HG03378 (cell line): Measurements from ENCODE around the gene SNRPD2.

Experiments used
- ATAC-seq: cut with Tn5 transposase; IDR thresholded peaks from one replicate; pipeline ENCODE4 v1.9.1; 2021; ENCODE audit warnings: mild to moderate bottlenecking, moderate library complexity; ENCODE audit not compliant: unreplicated experiment

The SNRPD2 gene

DNA sequence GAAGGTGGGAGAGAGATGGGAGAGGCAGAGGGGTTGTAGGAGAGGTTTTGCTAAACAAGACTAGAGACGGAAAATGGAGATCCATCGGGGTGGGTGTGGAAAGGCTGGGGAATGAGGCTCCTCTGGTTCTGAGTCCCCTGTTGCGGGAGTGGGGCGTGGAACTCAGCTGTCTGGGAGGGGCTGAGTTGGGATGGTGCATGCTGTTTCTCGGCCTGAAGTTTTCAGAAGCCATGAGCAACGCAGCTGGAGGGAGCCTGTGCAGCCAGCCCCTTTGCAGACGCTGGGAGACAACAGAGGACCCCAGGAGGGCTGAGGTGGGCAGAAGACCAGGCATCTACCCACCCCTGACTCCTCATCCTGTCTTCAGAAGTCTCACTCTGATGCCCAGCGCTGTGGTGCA is 31.1 kb downstream of the SNRPD2 start:
- no peak for ATAC-seq

DNA sequence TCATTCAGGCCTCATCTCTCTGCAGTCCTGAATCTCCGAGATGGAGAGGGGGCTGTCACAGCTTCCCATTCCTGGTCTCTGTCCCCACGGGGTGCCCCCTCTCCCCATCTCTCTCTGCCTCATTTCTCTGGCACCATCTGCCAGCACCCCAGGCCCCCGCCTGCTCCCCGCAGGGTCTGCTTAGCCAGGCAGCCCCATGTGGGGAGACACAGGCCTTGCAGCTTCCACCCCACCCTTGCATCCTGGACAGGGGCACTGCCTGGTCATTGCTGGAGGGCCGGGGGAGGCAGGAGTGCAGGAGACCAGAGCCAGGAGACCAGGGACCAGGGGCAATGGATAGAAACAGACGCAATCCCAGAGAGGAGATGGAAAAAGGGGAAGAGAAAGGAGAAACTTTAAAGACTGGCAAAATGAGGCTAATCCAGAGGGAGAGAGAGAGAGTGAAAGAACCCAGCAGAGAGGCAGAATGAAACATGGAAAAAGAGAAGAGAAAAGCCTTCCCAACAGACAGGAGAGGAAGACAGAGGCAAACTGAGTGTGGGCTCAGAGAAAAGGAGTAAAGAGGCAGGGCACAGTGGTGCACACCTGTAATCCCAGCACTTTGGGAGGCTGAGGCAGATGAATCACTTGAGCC is 32.5 kb downstream of the SNRPD2 start:
- no peak for ATAC-seq

DNA sequence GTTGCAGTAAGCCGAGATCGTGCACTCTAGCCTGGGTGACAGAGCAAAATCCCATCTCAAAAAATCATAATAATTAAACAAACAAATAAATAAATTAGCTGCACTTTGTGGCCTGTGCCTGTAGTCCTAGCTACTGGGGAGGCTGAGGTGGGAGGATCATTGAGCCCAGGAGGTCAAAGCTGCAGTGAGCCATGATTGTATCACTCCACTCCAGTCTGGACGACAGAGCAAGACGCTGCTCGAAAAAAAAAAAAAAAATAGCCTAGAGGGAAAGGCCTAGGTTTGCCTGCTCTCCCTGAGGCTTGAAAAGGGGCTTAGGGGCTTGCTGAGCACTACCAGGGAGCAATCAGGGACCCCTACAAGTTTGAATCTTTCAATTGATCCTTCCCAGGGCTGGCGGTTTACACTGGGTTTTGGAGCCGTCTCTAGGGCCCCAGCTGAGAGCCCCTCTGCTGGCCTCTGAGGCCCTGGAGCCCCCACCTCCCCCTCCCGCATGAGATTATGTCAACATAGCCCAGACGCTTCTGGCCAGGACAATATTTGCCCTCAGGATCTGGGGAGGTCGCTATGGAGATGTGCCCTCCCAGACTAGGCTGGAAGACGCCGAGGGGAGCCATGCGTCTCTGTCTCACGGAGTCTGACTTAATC is 34.1 kb downstream of the SNRPD2 start:
- ATAC-seq, result no peak

DNA sequence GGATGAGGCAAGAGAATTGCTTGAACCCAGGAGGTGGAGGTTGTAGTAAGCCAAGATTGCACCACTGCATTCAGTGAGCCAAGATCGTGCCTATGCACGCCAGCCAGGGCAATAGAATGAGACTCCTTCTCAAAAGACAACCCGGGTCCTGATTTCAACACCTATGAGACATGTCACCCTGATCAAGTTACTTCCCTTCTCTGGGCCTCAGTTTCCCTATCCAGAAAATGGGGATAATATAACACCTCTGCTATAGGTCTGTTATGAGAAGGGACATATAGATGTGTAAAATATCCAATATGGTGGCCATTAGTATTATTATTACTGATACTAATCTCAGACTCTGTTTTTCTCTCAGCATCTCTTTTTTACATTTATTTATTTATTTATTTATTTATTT is 36.7 kb downstream of the SNRPD2 start:
- no peak for ATAC-seq

DNA sequence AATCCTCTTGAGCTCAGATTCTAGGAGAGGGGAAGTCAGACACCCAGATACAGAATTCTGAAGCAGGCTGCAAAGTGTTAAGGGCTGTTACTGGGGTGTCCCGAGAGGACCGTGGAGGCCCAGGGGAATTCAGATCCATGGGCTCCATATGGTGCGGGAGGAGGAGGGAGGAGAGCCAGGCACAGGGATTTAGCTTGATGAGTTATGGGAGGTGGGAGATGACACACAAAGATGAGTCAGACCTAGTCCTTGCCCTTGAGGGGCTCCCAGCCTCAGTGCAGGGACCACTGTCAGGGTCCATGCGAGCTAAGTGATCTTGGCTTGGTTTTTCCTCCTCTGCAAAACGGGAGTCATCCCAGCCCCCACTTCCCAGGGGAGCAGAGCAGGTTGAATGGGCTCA is 38.1 kb downstream of the SNRPD2 start:
- ATAC-seq, result no peak

DNA sequence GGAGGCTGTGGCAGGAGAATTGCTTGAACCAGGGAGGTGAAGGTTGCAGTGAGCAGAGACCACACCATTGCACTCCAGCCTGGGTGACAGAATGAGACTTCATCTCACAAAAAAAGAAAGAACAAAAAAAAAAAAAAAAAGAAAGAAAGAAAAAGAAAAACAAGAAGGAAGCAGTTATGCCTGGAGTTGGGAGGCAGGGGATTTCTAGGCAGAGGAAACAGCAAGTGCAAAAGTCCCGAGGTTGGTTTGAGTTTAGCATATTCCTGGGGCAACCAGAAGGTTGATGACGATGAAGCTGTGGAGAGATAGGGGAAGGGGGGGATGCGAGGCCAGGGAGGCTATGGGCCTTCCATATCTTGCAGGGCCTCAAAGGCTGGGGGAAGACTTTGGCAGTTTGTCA is 41.0 kb downstream of the SNRPD2 start:
- no peak for ATAC-seq

DNA sequence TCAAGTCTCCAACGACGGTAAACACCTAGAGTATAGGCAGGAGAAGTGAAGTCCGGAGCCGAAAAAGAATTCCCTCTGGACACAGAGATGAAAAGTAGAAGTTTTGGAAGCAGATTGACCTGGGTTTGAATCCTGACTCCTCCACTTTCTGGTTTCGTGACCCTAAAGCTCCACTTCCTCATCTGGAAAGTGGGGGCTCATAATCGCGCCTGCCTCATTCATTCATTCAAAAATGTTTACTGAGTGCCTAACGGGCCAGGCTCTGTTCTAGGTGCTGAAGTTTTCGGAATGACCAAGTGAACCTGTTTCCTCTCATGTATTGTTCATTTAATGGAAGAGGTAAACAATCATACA is 45.4 kb downstream of the SNRPD2 start:
- no peak for ATAC-seq

DNA sequence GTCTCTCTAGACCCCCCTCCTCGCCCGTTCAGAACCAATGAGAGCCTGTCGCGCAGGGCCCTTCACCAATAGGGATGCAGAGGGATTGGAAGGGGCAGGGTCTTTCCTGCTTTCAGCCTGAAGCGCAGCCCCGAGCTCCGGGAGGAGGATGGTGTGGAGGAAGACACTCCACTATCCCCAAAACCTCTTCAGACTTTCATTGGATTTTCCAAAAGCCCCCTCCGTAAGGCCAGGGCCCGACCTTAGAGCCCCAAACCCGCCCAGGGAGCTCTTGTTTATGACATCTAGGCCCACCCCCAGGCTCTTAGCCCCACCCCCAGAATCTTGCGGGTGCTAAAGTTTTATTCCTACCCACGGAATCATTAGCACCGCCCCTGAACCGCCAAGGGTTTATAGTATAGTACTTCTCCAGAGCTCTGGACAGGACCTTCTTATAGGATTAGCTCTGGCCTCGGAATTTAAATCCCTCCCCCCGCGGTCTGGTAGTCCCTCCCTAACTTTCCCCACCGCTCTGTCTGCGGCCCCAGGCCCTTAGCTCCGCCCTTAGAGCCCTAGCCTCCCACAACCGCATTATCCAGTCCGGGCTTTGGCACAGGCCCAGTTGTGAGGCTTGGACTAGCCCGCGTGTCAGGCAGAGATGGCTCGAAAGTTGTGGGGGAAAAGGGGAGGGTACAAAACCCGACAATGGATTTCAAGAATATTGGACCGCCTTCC is 46.0 kb downstream of the SNRPD2 start:
- no peak for ATAC-seq

DNA sequence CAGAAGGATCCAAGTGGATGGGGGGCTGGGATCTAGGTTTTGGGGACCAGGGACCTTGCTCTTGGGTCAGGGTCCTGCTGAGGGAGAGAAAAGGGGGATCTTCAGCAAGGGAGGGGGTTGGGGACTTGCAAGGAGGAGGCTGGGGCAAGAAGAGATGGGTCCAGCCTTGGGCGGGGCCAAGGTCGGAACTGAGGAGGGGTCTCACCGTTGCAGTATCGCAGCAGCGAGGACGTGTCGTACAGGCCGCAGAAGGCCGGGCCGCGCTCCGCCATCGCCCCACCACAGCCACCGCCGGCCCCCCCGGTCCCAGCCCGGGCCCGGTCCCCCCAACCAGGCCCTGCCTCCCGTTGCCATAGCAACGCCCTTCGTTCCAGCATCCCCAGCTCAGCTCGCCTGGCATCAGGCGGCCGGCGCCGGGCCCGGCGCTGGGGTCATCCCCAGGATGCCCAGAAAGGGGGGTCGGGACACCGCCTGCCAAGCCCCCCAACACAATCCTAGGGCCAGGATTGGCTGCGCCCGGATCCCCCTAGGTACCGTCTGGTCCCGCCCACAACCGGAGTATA is 46.6 kb downstream of the SNRPD2 start:
- ATAC-seq, result no peak

DNA sequence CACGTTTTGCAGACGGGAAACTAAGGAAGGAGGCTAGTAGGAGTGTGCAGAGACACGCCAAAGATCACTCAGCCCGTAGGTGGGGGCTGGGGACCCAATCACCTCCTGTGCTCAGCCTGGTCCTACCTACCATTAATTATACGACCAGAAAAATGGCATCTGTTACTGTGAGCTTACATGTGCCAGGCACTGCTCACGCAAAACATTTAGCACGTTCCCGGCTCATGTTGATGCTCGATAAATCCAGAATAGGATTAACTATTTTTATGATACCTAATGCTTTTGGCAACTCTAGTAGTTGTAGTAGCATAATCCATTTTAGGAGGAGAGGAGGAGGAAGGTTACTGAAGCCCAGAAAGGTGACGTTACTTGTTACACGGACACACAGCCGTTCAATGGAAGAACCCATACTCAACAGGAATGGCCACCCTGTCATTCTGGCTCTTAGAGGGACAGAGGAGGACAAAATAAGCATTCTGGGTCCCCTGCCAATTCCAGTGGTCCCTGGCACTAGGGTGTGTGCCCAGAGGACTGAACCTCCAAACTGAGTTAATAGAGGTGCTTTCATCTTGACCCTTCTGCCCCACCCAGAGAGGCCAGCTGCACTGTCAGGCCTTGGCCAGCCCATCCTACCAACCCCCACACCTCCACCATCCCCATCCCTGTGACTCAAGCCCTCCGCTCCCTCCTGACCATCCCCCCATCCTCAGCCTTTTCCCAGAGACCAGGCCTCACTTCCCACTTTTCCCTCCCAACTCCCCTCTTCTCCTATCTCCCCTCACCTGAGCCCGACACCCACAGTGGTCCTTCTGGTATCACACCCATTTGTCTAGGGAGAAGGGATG is 47.6 kb downstream of the SNRPD2 start:
- ATAC-seq, result no peak

DNA sequence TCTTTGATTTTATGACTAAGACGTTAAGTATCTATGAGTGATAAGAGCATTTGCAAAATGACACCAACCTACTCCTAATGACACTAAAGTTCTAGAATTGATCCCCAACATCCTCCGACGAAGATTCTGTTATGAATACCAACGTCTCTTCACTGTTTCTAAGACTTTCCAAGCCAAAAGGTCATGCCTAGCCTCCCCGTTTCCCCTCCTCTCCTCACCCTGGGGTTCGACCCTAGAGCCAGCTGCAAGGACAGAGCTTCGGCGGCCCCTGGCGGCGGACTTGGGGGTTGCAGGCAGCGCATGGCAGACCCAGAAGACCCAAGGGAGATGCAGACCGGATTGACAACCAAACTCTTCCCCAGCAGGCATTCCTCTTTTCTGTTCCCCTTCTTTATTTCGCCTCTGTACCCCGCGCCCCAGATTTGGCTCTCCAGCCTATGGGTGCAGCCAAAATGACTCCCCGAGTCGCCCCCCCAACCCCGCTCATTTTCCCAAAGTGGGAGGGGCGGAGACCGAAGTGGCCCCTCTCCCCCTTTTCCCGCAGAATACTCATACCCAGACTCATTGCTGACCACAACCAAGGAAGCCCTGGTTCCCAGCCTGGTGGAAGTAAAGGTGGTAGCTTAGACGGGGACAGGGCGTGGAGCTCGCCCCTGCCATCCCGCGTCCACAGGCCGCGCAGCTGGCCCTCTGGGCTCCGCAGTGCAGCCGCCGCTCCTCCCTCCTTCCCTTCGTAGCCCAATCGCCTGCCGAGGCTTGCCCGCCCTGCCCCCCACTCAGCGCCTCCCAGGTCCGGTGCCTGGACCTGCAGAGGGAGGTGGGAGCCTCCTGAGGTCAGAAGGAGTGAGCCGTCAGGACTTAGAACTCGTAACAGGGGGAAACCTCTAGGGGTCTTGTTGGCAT is 48.5 kb downstream of the SNRPD2 start:
- ATAC-seq, result peak; percentile 30

DNA sequence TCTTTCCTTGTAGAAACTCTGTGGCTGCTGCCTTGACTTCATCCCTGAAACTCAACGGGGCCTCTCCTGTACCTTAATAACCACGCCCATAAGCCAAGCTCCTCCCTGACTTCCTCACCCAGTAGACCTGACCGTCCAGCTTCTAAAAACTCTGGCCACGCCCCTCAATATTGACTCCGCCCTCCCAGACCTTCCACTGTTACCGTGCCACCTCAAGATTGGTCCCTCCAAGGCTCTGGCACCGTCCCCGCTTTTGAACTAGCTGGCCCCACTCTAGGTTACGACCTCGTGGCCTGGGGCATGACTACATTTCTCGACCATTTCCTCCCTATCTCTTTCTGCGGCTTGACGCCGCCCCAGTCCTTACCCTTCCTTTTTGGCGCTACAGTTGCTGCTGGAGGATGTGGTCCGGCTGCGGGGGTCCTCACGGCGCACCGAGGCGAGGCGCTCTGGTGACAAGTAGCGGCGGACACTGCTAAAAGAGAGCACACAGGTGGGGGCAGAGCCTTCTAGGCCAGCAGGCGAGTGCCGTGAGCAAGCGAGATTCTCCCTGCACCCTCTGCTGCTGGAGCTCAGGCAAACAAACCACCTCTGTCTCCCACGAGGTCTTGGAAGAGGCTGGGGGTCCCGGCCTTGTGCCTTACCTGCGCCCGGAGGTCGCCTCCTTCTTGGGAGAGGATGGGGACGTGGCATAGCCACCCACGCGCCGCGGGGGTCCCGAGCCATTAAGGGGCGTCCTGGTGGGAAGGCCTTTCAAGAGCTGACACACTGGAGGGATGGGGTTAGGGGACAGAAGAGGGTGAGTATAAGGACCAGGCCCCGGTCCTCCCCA is 50.3 kb downstream of the SNRPD2 start:
- ATAC-seq, result peak; percentile 33

DNA sequence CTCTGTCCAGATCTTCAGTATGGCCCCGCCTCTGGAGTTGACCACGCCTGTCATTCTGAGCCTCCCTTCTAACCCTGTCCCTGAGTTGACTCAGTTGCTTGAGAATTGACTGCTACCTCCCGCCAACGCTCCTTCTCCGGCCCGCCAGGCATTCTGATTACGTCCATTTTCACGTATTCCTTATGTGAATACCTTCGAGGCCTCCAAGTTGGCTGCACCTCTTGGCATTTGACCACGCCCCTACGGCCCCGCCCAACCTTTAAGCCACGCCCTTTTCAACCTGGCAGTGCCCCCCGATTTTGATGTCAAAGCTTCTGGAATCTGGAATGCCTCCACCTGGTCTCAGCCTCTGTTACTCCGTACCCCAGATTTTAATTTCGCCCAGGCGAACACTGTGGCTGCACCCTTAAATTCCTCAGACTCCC is 50.9 kb downstream of the SNRPD2 start:
- no peak for ATAC-seq

DNA sequence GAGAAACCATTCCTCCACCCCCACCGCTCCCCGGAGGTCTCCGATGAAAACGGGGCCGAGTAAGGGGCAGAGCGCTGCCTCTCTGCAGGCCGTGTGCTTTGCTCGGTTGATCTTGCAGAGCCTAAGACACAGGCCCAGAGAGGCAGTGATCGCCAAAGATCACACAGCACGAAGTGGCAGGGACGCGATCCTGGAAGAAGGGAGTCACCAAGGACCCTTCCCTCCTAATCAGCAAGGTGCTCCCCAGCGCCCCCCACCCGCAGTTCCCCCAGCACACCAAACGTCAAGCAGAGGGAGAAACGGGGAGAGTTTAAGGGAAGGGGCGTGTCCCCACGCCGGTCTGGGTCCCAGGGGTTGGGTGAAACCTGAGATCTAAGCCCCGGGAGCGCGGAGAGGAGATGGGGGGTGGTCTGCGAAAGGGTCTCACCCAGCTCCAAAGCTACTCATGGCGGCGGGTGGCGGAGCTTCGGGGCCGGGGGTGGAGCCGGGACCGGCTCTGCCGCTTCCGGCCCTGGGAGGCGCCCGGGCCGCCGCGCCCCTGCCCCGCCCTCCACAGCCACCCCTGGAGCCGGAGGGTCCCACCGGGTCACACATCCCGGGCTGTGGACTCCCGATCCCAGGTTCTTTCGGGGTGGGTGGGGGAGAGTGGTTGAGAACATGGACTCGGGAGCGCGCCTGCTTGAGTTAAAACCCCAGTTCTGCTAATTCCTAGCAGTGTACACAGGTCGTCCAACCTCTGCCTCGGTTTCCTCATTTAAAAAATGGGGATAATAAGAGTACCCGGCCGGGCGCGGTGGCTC is 52.6 kb downstream of the SNRPD2 start, which contains the start of gene EML2:
Gene EML2, minus strand, starts transcription at position 468 of the 800 bp plus-strand sequence. Its CDS starts 21 bp downstream, at position 447.
- no peak for ATAC-seq

DNA sequence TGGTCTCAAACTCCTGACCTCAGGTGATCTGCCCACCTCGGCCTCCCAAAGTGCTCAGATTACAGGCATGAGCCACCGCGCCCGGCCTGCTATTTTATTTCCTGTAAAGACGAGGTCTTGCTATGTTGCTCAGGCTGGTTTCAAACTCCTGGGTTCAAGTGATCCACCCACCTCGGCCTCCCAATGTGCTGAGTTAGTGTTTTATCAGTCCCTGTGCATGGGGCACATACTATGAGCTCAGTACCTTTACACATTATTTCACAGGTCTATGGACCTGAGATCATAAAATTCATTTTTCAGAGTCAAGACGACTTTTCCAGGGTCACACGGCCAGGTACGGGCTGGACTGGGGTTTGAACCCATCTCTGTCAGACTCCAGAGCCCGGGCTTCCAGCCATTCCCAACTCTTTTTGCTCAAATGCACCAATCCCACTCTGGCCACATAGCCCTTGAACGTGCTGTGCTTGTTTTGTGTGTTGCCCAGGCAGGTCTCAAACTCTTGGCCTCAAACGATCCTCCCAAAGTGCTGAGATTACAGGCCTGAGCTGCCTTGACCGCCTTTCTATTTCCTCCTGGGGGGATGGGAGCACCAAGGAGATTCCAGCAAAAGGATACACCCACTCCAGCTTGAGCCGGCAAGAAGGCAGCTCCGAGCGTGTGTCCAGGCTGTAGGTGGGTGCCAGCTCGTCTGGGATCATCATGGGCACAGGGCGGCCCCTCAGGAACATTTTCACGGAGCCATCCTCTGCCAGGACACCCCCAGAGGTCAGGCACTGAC is 53.7 kb downstream of the SNRPD2 start:
- no peak for ATAC-seq
